NT2/D1 (cell line): ENCODE data around the gene SGK1.
"Not testable (repeated sequence)": the region's sequence is repeated elsewhere in the genome, so short reads cannot be mapped to it uniquely, and the experiment has no call there.

ENCODE experiments used
- DNase-seq: peaks from one replicate; pipeline ENCODE4 v3.0.0-alpha.2; 2011; ENCODE audit warnings: low read depth, low spot score
- H3K27me3 ChIP-seq: 2 replicates; pipeline ENCODE4 v1.6.0; 2011; ENCODE audit warnings: mild to moderate bottlenecking; ENCODE audit not compliant: insufficient read length, insufficient read depth
- H3K36me3 ChIP-seq: 2 replicates; pipeline ENCODE4 v1.6.1; 2011; ENCODE audit warnings: mild to moderate bottlenecking, low read length, mixed read lengths; ENCODE audit not compliant: insufficient read depth, insufficient read length
- H3K4me1 ChIP-seq: 2 replicates; pipeline ENCODE4 v1.5.1; 2011; ENCODE audit not compliant: insufficient read depth, insufficient read length
- H3K4me3 ChIP-seq: 2 replicates; pipeline ENCODE4 v1.5.1; 2011; ENCODE audit warnings: low read depth; ENCODE audit not compliant: insufficient read length
- H3K9ac ChIP-seq: 2 replicates; pipeline ENCODE4 v1.6.0; 2011; ENCODE audit warnings: low read depth; ENCODE audit not compliant: insufficient read length
- H3K9me3 ChIP-seq: 2 replicates; pipeline ENCODE4 v1.5.1; 2011; ENCODE audit warnings: mild to moderate bottlenecking, low read length; ENCODE audit not compliant: insufficient read depth
- SUZ12 ChIP-seq: IDR thresholded peaks from 2 replicates; pipeline ENCODE4 v1.6.1; 2011; ENCODE audit not compliant: insufficient read length, insufficient read depth; ENCODE audit errors: extremely low read depth
- YY1 ChIP-seq: IDR thresholded peaks from 2 replicates; pipeline ENCODE4 v1.6.1; 2011; ENCODE audit not compliant: insufficient read length, insufficient read depth
- ZNF274 ChIP-seq: IDR thresholded peaks from 2 replicates; pipeline ENCODE4 v1.6.1; 2011; ENCODE audit warnings: mild to moderate bottlenecking, low read depth, low read length

Gene SGK1

GRCh38 chr6:134310817-134311216 is 7.1 kb downstream of the SGK1 start:
- no peak overlapping the region for H3K9ac ChIP-seq
- H3K36me3 ChIP-seq, result no peaks in the 10 kb centered on the region
- H3K9me3 ChIP-seq, result no peaks in the 10 kb centered on the region
- DNase-seq, result no peak
- no peaks in the 10 kb centered on the region for H3K4me1 ChIP-seq
- H3K4me3 ChIP-seq, result no peak overlapping the region
- H3K27me3 ChIP-seq, result no peaks in the 10 kb centered on the region
- TF ChIP-seq SUZ12 (no peak), ZNF274 (no peak)

- Histone ChIP-seq H3K4me1 (no peaks in the 10 kb centered on the region), H3K27me3 (no peaks in the 10 kb centered on the region), H3K9me3 (no peaks in the 10 kb centered on the region), H3K36me3 (no peaks in the 10 kb centered on the region), H3K9ac (no peak overlapping the region), H3K4me3 (no peak overlapping the region)
- TF ChIP-seq SUZ12, result no peak
- no peak for TF ChIP-seq ZNF274
- TF ChIP-seq YY1, result no peak
- DNase-seq, result no peak
Observed at GRCh38 chr6:134309983-134310605, 7.8 kb downstream of the SGK1 start.

- Histone ChIP-seq H3K9ac (no peak overlapping the region), H3K4me1 (no peaks in the 10 kb centered on the region), H3K27me3 (no peaks in the 10 kb centered on the region), H3K9me3 (no peaks in the 10 kb centered on the region), H3K36me3 (no peaks in the 10 kb centered on the region), H3K4me3 (no peak overlapping the region)
- TF ChIP-seq SUZ12, result no peak
- TF ChIP-seq YY1, result no peak
- no peak for TF ChIP-seq ZNF274
- no peak for DNase-seq
Observed at GRCh38 chr6:134309227-134309626, 8.7 kb downstream of the SGK1 start.

GRCh38 chr6:134308800-134309199 is 9.1 kb downstream of the SGK1 start:
- H3K36me3 ChIP-seq, result no peaks in the 10 kb centered on the region
- no peak overlapping the region for H3K9ac ChIP-seq
- DNase-seq, result no peak
- no peaks in the 10 kb centered on the region for H3K9me3 ChIP-seq
- H3K4me3 ChIP-seq, result no peak overlapping the region
- H3K27me3 ChIP-seq, result no peaks in the 10 kb centered on the region
- TF ChIP-seq ZNF274 (no peak), SUZ12 (no peak), YY1 (no peak)
- H3K4me1 ChIP-seq, result no peaks in the 10 kb centered on the region

GRCh38 chr6:134307870-134308269 is 10.0 kb downstream of the SGK1 start:
- no peak overlapping the region for H3K9ac ChIP-seq

GRCh38 chr6:134307075-134307474 is 10.8 kb downstream of the SGK1 start:
- no peaks in the 10 kb centered on the region for H3K36me3 ChIP-seq
- no peaks in the 10 kb centered on the region for H3K27me3 ChIP-seq
- H3K4me3 ChIP-seq, result no peak overlapping the region
- H3K4me1 ChIP-seq, result no peaks in the 10 kb centered on the region
- TF ChIP-seq YY1 (no peak), SUZ12 (no peak), ZNF274 (no peak)
- H3K9ac ChIP-seq, result no peak overlapping the region
- H3K9me3 ChIP-seq, result no peaks in the 10 kb centered on the region
- no peak for DNase-seq

More at GRCh38 chr6:134307870-134308269, 10.0 kb downstream of the SGK1 start:
- no peak for DNase-seq
- TF ChIP-seq ZNF274 (no peak), SUZ12 (no peak), YY1 (no peak)
- H3K9me3 ChIP-seq, result no peaks in the 10 kb centered on the region
- H3K36me3 ChIP-seq, result no peaks in the 10 kb centered on the region
- no peaks in the 10 kb centered on the region for H3K4me1 ChIP-seq
- H3K27me3 ChIP-seq, result no peaks in the 10 kb centered on the region
- no peak overlapping the region for H3K4me3 ChIP-seq

- not testable (repeated sequence) for H3K4me1 ChIP-seq, H3K27me3 ChIP-seq, H3K4me3 ChIP-seq, H3K9ac ChIP-seq, H3K9me3 ChIP-seq, DNase-seq, H3K36me3 ChIP-seq
Observed at GRCh38 chr6:134304381-134304780, 13.5 kb downstream of the SGK1 start.

- DNase-seq, result no peak
- no peak for TF ChIP-seq YY1
- TF ChIP-seq SUZ12, result no peak
- TF ChIP-seq ZNF274, result no peak
- Histone ChIP-seq H3K27me3 (no peaks in the 10 kb centered on the region), H3K4me1 (no peaks in the 10 kb centered on the region), H3K9me3 (no peaks in the 10 kb centered on the region), H3K9ac (no peak overlapping the region), H3K36me3 (no peaks in the 10 kb centered on the region), H3K4me3 (no peak overlapping the region)
Observed at GRCh38 chr6:134303891-134304290, 14.0 kb downstream of the SGK1 start.
